Activated T-cell treated with anti-CD3 and anti-CD28 coated beads, Interleukin-2, amount 50 U/mL, for 48 hours (primary cell): ENCODE data around the gene ARL5A.
A peak's percentile ranks its signal among the peaks of the same experiment; 100 is the strongest.
"Not testable (repeated sequence)": the region's sequence is repeated elsewhere in the genome, so short reads cannot be mapped to it uniquely, and the experiment has no call there.

ENCODE experiments used
- DNase-seq, 2 experiments: peaks; one replicate each; pipeline ENCODE4 v3.0.0-alpha.2; 2020

ARL5A gene, protein sequence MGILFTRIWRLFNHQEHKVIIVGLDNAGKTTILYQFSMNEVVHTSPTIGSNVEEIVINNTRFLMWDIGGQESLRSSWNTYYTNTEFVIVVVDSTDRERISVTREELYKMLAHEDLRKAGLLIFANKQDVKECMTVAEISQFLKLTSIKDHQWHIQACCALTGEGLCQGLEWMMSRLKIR

DNA sequence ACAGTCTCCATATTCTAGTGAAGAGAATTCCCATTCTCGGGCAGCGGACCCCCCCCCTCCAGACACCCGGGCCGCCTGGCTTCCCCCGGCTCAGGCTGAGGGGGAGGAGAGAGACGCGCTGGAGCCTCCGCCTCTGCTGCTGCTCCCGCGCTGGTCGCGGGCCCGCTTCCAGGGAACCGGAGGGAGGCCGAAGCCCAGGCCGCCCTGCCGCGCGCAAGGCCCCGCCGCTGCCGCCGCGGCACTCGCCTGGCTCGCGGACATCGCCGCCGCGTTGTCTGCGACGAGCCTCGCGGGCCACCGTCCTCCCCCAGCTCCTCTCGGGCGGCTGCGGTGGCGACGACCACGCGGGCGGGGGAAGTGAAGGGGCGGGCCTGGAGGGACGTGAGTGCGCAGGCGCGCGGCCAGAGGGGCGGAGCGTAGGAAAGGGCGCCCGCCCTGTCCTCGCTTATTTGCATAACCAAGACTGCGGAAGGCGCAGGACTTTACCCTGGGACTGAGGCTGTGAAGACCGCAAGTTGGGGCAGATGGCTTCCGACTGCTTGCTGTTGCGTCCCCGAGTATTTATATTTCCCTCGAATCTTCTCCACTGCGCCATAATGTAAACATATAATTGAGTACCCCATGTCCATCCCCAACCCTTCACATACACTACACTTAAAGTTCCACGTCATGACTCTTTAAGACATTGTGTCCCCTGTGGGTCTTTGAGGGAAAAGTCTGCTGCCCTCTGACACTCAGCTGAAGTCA is at the start of gene ARL5A:
ARL5A (minus strand) TSS at position 279 of the 747 bp plus-strand sequence; CDS start at position 34, 245 bp downstream.
- DNase-seq: peak; percentile 95 to 97

DNA sequence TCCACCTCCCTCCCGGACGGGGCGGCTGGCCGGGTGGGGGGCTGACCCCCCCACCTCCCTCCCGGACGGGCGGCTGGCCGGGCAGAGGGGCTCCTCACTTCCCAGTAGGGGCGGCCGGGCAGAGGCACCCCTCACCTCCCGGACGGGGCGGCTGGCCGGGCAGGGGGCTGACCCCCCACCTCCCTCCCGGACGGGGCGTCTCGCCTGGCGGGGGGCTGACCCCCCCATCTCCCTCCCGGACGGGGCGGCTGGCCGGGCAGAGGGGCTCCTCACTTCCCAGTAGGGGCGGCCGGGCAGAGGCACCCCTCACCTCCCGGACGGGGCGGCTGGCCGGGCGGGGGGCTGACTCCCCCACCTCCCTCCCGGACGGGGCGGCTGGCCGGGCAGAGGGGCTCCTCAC is 47.4 kb upstream of the ARL5A start:
- not testable (repeated sequence) for DNase-seq

DNA sequence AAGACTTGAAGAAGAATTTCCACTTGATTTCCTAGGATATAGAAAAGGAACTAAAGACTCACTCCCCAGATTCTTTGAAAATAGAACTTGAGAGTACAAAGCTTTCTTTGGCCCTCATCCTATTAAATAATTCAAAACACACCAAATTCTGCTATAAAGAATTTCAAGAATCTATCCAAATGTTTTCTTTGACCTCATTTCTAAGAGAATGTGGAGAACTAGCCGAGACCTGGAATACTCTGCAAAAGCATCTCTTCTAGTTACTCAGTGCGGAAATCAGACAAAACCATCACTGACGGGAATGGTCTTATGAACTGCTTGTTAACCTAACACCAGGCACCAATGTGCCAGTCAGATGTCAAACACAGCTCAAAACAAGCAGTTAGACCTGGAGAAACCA is 44.2 kb upstream of the ARL5A start:
- no peak for DNase-seq

DNA sequence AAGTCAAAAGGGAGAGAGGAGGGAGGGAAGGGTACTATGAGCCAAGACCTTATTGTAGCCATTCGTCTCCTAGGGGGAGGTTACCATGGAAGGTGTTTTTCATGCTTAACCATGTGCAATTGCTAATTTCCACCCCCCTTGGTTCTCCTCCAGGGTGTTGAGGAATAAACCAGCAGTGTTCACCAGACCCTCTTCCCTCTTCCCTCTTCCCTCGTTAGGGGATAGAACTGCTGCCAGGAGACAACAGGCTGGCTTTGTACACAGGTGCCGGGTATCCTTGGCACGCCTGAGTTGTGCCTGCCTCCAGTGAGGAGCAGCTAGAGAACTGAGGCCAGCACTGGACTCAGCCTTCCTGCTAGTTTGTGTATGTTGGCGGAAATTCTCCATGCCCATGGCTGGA is 41.1 kb upstream of the ARL5A start:
- no peak for DNase-seq

DNA sequence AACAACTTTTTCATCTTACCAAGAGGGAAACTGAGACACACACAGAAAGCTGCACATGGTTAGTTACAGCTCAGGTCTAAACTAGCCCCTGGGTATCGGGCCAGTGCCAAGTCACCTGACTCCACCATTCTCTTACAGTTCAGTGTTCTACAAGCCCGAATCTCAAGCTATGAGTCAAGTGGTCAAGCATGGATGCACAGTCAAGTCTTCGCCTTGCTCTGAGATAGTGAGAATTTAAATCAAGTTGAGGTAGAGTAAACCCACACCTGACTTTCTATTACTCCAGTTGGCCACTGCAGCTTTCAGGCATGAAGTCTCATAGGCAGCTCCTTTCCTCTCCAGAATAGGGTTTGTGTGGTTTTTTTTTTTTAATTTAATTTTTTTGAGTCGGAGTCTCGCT is 34.5 kb upstream of the ARL5A start:
- DNase-seq: no peak

DNA sequence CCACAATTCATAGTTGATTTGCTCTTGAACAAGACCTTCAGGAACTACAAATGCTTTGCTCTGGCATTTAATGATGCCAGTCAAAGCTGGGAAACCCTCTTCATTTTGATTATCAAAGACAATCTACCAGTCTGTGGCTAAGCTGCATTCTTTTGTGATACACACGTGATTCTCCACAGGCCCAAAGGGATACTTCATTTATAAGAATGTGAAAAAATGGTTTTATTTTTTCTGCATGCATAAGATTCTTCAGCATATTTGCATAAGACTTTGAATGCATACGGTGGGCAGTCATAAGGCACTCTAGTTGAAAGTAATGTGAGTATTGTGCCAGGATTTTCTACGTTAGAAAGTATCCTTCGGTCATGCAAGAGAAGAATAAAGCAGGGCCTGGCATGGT is 33.0 kb upstream of the ARL5A start:
- DNase-seq: no peak

DNA sequence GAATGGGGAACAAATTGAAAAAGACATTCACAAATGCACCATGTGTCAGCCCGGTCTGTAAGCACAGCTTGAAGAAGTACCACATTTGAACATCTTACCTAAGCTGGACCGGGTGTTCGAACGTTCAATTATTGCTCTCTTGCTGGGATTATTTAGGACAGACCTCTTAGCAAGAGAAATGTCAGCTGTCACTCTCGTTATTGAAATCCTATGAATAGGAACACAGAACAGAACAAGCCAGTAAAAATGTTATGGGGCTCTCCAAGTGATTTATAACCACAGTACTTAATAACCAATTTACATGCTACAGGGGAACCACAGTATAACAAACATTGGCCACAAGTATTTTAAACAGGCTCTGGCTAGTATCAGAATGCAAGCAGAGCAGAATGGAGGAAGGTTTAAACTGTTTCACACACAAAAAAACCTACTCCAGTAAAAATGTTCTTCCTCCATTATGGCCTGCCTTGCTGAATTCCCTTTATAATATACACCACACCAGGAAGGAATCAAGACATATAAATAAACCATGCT is 32.5 kb upstream of the ARL5A start:
- no peak for DNase-seq

DNA sequence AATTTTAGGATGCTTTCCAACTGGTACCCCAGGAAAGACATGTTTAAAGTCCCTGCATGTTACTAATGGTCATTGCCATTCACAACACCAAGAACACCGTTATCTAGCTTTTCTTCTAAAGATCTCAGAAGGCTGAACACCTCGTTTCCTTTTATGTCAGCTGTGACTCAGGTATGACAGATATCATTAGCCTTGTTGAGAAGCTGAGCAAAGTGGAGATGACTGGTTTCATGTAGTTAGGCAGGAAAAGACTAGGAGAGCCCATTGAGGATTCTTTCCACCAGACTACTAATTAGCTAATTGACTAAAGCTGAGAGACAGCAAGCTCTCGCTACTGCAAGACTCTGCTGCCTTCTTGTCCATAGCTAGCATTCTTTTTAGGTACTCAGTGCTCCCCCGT is 32.0 kb upstream of the ARL5A start:
- no peak for DNase-seq

DNA sequence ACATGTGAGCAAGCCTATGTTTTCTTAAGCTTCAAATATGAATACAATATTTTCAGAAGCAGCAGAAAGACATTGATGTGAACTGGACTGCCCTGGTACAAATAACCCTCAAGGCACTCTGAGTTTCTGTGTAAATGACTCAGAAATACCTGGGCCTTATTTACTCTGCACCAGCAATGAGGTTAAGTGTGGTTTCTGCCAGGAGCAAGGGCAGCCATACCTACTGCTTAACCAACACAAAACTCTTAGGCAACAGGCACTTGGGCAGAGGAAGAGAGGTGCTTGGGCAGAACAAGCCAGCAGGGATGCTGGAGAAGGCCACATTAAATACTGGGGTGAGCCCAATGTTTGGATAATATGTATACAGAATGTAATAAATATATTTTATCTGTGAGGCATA is 29.4 kb upstream of the ARL5A start:
- DNase-seq: no peak

DNA sequence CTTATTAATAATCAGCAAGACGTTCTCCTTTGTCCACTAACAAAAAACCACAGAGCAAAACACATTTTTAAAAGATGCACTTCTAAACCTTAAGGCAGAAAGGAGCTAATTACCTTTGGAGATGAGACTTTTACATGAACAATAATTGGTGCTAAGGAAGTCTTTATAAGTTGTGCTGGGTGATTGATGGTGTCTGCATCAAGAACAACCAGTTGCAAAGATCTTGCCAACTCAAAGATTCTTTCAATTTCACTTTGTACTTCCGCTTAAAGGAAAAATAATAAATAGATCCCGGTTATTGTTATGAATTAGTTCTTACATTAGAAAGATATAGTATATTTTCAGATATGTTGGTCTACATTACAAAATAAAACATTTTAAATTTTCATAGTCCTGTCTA is 26.9 kb upstream of the ARL5A start:
- DNase-seq: no peak

DNA sequence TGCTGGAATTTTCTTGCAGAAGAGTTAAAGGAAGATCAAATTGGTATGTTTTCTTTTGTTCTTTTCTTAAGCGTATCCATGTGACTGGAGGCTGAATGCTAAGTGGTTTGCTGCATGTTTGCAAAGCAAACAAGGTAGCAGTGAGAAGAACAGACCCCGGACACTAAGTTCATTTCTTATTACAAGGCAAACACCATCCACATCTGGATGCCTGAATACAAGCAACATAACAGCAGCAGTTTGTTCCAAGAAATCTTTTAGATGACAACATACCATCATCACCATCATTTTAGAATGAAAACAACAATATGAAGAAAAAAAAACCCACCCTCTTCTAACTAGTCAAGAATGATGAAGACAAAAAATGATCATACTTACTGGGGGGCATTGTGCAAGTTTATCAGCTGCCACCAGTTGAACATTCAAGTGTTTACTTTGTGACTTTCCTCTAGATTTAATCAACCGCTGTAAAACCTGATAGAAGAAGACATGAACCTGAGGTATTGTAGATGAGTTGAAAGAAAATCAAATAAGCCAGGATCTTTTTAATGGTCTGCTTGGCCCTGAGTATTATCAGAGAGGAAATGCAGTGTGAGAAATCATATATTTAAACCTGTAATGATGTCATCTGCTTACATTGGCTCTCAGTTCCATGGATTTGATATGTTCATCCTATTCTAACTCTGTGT is 25.0 kb upstream of the ARL5A start:
- no peak for DNase-seq

DNA sequence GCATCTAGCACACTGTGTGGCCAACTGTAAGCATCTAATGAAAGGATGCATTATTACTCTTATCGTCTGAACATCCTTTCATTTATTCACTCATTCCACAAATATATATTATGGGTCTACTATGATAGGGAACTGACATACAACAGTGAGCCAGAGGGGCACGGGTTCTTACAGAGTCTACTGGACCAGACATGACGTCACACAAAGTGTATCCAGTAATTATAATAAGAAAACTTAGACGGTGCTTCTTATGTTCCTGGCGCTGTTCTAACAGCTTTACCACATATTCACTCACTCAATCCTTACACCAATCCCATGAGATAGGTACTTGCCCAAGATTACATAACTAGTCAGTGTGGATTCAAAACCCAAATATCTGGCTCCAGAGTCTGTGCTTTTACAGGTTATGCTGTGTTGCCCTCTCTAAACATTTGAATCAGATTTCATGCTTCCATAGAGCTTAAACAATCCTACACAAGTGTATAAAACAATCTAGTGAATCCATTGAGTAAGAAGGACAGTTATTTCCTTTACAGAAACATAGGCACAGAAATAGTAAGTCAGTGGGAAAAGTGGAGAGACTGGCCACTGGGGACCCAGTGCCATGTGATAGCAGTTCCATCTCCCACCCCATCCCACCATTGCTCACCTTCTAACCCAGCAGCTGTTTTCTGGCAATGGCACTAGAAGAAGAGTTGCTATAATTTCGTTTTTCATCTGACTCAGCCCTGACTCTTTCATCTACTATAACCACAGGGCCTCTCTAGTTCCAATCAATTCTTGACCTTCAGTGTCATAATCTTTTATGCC is 24.2 kb upstream of the ARL5A start:
- DNase-seq: no peak

DNA sequence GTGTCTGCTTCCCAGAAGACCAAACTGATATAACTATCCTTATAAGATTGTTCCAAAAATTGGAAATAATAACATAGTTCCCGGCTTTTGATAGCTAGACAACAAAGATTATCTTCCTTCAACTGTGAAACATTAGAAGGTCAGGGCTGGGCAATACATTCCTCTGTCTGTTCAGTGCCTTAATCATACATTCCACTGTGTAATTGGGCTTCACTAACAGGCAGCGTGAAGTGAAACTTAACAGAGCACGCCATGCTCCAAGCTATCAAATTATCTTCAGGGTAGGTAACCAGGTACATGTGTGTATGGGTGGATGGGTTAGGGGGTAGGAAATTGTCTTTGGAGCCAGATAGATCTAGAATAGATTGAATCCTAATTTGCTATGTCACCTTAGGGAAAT is 23.5 kb upstream of the ARL5A start:
- DNase-seq: no peak

DNA sequence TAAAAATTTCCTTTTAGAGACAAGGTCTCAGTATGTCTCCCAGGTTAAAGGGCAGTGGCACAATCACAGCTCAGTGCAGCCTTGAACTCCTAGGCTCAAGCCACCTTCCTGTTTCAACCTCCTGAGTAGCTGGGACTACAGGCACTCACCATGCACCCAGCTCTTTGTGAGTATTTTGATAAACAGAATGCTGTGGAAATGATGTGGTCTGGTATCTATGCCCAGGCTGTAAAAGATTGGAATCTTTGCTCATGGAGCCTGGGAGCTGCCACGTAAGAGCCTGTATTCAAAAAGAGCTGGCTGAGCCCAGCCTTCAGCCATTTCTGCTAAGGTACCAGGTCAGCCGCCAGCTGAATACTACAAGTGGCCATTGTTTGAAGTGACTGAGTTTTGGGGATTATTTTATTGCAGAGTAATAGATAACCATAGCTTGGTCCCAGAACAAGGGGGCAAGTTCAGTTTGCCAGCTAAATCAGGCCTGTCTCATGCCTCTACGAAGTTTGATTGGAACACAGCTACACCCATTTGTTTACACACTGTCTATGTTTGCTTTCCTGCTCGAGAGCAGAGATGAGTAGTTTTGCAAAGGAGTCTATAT is 21.3 kb upstream of the ARL5A start:
- no peak for DNase-seq

DNA sequence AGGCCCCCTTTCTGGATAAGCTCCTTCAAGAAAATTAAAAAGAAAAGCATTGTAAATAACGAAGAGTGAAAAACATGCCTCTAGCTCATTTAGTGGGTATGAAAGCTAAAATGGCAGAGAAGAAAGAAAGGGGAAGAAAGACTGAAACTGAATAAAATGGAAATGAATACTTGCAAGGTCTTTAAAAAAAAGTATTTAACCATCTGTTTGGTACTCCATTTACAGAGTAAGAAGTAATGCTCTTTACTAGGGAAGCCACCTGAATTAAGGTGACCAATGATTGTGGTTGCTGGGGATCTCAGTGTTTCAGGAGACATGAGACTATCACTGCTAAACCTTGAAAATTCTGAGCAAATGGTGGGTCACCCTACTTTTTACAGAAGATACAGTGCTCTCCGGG is 17.7 kb upstream of the ARL5A start:
- DNase-seq: no peak

DNA sequence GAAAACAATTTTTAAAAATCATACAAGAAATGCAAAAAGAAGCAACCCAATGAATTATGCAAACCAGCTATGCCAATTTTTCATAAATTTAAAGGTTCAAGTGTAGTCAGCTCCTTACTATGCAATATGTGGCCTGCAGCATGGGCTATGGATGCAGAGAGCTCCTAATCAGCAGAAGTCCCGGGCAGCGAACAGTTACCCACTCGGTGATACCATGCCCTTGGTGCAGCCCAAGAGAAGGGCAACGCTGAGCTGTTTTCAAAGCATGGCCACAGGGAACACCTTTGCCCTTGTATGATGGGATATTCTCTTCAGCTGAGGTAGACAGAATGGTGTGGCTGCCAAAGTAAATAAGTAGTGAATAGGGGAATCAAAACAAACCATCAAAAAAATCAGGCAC is 17.3 kb upstream of the ARL5A start:
- no peak for DNase-seq

DNA sequence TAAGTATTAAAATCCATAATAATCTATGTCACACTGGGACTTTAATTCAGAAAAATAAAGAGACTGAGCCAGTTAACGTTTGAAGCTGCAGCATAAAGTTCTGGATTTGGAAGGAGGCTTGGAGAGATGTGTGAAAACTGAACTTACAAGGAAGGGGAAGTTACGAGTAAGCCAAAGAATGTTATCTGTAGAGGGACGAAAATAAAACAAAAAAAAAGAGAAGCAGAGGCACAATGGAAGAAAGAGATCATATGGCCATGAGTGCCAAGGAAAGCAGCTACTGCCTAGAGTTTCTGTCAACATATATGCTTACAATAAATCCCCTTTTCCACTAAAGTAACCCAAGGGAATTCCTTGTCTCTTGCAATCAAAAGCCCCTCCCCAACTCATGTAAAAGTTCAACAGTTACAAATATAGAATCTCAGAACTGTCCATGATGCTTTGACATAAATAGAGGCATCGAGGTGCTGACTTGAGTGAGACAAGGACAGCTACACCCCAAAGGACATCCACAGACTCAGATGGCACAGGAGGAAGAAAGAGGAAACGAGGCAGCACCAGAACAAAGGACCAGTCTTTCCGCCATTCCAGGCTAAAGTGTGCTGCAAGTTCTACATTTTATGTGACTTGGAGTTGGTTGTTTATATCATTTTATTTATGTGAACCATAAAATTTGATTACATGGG is 16.1 kb upstream of the ARL5A start:
- no peak for DNase-seq

DNA sequence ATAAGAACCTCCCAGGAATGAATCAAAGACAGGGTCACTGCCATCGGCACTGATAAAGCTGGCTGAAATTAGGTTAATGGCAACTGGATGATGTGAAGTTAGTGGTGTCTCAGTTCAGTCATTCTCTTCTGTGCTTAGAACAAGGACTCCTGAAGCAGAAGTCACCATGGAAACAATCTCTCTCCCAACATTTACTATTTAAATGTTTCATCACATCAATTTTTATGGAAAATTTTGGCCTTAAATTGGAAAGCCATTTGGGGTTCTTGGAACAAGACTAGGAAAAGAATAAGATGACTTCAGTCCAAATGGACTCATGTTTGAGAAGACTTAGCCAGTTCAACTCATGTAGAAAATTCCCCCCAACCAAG is 15.5 kb upstream of the ARL5A start:
- no peak for DNase-seq

DNA sequence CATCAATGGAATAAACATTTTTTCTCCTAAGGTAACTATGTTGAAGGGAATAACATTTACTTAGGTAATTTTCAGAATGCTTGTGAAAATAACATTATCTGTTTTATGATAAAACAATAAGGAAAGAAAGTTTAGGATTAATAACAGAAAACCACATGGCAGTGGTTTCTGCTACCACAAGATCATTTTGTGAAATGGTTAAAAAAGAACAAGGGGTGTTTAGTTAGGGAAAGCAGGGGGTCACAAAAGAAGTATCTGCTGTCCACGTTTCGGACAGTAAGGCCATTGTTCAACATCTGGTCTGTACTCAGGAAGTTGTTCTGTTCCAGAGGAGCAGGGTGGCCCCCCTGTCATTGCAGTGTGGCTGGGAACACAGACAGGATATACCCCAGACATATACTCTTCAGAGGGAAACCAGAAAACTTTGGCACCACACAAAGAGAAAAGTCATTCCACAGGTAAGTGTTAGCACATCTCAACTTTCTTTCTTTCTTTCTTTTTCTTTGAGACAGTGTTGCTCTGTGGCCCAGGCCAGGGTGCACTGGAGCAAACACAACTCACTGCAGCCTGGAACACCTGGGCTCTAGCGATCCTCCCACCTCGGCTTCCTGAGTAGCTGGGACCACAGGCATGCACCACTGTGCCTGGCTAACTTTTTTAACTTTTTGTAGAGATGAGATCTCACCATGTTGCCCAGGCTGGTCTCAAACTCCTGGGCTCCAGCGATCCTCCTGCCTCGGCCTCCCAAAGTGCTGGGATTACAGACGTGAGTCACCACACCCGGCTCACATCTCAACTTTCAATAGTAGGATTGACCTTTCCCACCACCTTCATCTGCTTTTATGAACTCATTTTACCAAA is 14.8 kb upstream of the ARL5A start:
- no peak for DNase-seq

DNA sequence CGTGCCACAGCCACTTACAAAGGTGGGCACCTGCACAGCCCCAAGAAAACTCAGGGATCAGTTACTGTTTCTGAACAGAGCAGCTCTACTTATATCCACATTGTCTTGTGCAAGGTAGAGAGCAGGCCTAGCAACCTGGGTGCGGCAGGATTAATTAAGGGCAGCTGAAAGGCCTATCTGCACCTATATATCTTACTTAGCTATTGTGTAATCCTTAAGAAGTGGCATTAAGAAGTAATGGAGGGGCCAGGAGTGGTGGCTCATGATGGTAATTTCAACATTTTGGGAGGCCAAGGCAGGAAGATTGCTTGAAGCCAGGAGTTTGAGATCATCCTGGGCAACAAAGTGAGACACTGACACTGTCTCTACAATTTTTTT is 12.8 kb upstream of the ARL5A start:
- no peak for DNase-seq
